ENCODE results near the gene NPR1.

DNA sequence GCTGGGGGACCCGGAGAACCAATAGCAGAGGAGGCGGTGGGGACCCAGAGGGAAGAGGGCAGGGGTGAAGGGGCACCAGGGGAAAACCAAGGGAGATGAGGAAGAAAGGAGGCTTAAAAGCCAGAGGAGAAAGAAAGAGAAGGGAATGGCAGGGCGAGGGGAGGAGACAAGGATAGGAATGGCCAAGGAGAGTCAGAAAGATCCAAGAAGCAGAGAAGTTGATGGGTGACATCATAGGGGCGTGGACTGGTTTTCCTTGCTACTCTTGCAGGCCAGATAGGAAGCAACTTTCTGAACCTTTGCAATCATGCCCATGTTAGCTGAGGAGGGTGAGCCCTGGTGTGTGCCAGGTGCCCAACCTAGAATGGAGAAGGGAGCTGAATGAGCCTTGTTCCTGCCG lies 5.4 kb downstream of the NPR1 start:
- no peak for TF ChIP-seq CTCF (IDR thresholded peaks at IDR 0.05)
- no peak for TF ChIP-seq POLR2A (IDR thresholded peaks at IDR 0.05)
- no peak for TF ChIP-seq EP300 (IDR thresholded peaks at IDR 0.05)
